ENCODE data around the gene CFAP20DC.
"Not testable (repeated sequence)": the region's sequence is repeated elsewhere in the genome, so short reads cannot be mapped to it uniquely, and the experiment has no call there.

CFAP20DC gene

DNA sequence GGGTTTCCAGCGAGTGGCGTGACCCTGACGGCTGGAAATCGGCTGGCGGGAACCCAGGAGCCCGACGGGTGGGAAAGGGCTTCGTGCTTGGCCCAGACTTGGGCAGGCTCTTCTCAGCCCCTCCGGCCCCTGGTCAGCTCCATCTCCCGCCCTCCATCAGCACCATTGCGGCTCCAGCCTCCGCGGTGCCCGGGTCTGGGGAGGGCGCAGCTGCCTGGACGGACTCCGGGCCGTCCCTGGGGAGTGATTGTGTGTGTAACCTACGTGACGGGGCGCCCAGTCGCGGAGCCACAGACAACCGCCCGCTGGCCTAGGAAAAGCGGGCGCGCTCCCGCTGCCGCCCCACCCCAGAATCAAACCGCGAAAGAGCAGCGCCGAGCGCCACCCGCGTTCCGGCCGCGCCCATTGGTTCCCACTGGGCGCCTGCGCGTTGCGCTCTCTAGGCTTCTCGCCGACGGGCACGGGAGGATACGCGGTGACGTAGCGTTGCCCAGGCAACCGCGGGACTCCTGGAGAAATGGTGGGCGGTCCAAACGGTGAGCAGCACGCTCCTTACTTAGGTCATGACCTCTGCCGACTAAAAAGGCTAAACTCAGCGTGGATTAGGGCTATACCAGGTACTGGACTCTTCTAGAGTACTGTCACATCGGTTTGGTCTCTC, at the start of gene CFAP20DC:
Gene CFAP20DC (minus strand): TSS at position 355 of the 661 bp plus-strand sequence. CDS start 394 bp downstream, outside the sequence.
- no peak for DNase-seq

DNA sequence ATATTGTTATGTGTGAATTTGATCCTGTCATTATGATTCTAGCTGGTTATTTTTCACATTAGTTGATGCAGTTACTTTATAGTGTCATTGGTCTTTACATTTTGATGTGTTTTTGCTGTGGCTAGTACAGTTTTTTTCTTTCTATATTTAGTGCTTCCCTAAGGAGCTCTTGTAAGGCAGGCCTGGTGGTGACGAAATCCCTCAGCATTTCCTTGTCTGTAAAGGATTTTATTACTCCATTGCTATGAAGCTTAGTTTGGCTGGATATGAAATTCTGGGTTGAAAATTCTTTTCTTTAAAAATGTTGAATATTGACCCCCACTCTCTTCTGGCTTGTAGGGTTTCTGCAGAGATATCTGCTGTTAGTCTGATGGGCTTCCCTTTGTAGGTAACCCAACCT, 48.7 kb upstream of the CFAP20DC start:
- not testable (repeated sequence) for DNase-seq

DNA sequence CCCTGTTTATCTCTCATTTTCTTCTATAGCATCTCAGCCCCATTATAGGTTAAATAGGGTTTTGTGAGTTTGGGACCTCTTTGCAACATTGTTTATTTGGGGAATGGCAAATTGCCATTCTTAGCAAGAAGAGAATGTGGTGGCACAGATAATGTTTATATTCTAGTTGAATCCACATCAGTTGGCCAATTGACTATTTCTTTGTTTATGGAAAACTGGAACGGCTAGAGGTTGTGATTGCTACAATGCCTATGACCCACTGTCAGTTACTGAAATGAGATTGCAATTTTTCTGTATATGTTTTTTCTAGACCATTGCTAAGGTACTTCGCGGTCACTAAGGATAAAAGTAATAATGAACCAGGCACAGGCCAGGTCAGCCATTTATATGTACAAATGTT, 44.6 kb upstream of the CFAP20DC start:
- no peak for DNase-seq

DNA sequence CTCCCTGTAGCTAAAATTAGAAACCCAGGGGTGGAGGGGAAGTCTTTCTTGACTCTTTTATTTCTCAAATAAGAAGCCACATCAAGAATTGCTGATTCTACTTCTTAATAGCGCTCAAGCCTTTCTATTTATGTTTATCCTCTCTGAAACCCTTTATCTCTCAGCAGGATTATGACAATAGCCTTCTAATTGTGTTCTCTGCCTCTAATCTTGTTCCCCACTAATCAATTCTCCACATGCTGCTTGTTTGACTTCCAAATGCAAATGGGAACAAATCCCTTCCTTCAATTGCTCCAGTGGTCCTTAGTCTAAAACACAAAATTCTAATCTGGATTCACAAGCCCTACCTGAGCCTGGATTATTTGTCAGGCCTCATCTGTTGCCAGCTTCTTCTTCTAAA, 43.7 kb upstream of the CFAP20DC start:
- DNase-seq, result no peak

DNA sequence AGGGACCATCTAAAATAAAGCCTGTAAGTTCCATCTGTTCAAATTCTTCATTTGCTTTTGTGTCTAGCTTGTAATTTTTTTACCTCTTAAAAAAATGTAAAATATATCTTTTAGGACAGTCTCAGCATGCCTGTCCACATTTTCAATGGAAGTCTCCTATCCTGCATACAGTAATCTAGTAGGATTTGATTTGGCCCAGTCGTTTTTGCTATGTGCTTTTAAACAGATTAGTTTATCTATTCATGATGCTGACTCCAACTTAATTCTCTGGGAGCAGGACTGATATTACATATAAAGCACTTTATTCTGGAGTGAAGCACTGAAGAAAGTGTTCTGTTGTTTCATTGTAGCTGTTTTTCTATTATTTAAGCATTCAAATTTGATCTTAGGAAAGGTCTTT, 38.9 kb upstream of the CFAP20DC start:
- no peak for DNase-seq

DNA sequence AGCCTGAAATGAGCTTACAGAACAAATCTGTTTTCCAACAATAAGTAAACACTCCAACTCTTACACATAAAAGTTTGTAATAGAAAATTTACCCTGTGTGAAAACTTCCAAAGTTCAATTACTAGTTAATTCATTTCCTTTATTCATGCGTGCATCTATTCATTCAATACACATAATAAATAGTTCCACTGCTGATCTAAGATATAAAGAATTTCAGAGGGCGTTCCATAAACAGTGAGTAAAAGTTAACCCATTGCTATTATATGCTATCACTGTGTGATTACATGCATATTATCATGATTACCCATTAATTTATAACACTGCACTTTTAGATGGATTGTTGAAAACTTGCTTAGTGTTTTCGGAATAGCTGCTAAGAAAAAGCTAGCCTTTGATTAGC, 36.2 kb upstream of the CFAP20DC start:
- DNase-seq, result no peak

DNA sequence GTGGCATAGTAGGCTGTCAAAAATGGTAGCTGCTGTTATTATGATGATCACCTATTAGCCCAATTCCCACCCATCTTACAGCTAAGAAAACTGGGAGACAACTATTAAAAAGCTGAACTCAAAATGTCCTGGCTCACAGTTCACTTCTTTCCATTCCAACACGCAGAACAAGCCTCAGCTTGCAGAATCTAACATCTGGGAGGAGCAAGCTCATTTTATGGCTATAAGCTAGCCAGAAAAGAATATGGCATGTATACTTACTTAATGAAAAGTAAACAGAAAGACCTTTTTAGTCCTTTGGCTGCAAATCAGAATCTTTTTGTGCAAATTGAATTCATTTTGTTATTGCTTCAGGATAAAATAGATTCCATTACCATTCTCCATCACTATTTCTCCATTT, 34.8 kb upstream of the CFAP20DC start:
- no peak for DNase-seq

DNA sequence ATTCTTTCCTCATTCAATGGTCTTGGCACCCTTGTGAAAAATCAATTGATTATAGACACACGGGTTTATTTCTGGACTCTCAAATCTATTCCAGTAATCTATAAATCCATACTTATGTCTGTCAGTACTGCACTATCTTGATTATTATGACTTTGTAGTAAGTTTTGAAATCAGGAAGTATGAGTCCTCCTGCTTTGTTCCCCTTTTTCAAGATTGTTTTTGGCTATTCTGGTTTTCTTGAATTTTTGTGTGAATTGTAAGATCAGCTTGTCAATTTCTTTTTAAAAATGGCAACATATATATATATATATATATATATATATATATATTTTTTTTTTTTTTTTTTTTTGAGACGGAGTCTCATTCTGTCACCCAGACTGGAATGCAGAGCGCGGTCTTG, 32.3 kb upstream of the CFAP20DC start:
- peak; percentile 24 to 48 for DNase-seq

DNA sequence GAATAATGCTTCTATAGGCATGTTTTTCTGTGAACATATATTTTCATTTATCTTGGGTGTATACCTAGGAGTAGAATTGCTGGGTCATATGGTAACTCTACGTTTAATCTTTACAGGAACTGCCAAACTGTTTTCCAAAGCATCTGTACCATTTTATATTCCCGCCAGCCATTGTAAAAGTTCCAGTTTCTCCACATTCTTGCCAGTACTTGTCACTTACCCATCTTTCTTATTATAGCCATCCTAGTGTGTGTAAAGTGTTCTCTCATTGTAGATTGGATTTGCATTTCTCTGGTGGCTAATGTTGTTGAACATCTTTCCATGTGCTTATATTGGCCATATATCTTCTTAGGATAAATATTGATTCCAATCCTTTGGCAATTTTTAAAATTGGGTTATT, 31.2 kb upstream of the CFAP20DC start:
- DNase-seq, result no peak

DNA sequence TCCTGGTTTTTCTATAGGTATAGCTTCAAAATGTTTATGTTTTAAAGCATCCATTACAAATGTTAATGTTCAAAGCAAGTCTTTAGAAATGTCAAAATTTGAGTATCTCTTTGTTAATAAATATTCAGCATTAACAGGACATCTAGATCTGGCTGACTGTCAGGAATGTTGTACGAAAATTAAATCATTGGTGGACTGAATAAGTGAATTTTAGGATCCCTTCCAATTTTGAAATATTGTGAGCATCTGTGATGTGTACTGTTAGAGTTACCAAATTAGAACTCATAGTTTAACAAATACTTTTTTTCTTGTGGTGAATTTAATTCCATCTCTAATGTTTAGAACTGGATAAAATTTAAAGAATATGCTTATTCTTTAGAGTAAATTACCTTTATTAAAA, 30.1 kb upstream of the CFAP20DC start:
- no peak for DNase-seq

DNA sequence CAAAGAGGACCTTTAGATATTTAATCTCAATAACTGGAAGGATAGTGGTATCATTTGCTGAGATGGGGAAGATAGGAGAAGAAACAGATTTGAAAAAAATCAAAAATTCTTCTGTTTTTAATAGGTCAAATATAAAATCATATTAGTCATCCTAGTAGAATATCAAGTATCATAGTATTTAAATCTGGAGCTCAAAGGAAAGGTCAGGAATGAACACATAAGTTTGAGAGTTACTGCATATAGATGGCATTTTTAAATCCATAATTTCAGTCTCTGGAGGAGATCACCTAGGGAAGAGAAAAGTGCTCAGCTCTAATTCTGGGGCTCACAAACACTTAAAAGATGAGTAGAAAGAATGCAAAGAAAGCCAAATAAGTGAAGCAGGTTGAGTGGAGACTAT, 24.9 kb upstream of the CFAP20DC start:
- no peak for DNase-seq

DNA sequence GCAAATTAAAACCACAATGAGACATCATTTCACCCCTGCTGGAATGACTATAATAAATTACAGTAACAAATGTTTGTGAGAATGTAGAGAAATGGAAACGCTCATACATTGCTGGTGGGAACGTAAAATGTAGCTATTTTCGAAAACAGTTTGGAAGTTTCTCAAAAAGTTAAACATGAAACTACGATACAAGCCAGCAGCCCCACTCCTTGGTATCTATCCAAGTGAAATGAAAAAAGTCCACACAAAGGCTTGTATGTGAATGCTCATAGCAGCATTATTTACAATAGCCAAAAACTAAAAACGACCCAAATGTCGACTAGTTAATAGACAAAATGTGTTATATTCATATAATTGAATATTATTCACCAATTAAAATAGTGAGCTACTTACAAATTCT, 22.9 kb upstream of the CFAP20DC start:
- no peak for DNase-seq

DNA sequence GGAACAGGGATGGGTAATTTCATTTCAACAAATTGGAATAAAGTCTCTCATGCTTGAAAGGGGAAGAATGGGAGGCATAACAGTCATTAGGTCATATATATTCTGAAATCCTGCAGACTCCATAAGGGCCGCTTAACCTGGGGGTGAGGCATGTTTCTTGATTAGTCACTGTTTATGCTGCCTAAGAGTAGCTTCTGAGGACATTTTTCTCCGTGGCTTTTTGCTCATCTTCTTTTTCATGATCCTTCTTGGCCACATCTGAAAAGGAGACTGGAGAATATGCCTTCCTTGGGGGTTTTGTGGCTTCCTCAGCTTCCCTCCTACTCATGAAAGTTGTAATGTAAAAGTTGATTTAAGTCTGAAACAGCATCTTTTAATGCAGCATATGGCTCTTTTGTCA, 20.0 kb upstream of the CFAP20DC start:
- DNase-seq, result no peak

DNA sequence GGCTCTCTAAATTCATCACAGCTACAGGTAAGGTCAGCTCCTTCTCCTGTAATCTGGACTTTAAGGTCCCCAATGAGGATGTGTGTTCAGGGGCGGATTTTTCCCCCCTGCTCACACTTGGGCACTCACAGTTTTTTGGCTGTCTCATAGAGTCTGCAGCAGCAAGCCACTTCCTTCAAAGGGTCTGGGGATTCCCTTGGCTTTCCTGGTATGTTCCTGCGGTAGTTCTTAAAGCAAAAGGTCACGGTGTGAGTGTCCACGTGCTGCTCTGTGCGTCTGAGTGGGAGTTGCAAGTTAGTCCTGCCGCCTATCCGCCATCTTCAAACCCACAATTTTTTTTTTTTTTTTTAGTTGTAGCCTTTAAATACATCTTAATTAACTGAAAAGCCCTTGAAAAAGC, 15.4 kb upstream of the CFAP20DC start:
- DNase-seq, result no peak

DNA sequence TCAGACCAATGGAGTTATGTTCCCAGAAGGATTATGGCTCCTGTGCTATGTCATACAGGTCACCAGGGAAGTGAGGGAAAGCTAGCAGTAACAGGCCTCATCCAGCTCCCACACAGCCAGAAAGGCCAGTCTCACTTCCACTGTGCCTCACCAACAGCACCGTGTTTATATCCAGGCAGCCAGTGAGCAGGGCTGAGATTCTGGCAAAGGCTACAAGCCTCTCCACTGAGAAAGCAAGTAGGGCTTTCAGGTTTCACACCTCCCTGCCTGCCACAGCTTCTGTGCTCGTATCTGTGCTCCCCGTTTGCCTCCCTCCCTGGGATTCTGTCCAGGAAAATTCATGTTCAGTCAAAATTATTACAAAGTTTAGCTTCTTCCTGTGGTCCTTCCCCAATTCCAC, 14.9 kb upstream of the CFAP20DC start:
- DNase-seq, result no peak

DNA sequence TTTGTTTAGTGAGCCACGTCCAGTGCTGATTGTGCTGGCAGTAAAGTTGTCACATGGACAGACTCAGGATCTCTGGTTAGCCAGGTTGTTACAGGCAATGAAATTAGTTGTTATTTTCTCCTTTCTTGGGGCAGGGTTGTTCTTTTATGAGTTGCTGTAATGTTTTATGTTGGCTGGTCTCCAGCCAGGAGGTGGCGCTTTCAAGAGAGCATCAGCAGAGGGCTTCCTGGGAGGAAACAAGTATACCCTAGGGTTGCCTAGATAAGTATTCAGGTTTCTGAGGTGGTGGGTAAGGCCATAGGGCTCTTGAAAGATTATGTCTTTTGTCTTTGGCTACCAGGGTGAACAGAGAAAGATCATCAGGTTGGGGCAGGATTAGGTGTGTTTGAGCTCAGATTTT, 14.5 kb upstream of the CFAP20DC start:
- no peak for DNase-seq

DNA sequence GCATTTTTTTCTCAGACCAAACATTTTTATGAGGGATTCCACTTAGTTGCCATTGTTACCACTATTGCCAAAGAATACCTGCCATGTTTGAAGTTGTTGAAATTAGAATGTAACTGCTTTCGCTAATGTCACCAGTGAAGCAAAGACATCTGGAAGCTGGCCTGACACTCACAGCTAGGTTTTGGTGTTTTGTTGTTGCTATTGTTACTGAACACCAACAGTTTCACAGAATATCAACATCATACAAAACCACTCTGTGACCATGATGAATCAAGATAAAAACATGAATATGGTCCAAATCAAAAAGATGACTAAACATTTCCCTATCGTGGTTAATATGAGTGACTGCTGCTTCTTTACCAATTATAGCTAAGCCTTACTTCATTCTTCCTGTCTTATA, 6.9 kb upstream of the CFAP20DC start:
- no peak for DNase-seq

DNA sequence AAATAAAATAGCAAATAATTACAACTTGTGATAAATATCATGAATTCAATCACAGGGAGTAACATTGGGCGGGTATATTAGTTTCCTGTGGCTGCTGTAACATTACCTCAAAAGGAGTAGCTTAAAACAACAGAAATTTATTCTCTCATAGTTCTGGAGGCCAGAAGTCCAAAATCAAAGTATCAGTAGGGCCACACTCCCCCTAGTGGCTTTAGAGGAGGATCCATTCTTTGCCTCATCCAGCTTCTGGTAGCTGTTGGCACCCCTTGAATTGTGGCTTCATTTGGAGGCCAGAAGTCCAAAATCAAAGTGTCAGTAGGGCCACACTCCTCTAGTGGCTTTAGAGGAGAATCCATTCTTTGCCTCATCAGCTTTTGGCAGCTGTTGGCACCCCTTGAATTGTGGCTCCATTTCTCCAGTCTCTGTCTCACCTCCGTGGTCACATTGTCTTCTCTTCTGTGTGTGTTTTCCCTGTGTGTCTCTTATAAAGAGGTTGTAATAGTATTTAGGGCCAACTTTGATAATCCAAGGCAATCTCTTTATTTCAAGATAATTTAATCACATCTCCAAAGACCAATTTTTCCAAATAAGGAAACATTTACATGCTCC, 3.1 kb upstream of the CFAP20DC start:
- peak; percentile 6 to 15 for DNase-seq

DNA sequence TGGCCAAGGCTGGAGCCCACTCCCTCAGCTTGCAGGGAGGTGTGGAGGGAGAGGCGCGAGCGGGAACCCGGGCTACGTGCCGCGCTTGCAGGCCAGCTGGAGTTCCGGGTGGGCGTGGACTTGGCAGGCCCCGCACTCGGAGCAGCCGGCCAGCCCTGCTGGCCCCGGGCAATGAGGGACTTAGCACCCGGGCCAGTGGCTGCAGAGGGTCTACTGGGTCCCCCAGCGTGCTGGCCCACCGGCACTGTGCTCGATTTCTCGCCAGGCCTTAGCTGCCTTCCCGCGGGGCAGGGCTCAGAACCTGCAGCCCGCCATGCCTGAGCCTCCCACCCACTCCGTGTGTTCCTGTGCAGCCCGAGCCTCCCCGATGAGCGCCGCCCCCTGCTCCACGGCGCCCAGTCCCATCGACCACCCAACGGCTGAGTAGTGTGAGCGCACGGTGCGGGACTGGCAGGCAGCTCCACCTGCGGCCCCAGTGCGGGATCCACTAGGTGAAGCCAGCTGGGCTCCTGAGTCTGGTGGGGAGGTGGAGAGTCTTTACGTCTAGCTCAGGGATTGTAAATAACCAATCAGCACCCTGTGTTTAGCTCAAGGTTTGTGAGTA, 1.1 kb upstream of the CFAP20DC start:
- not testable (repeated sequence) for DNase-seq

DNA sequence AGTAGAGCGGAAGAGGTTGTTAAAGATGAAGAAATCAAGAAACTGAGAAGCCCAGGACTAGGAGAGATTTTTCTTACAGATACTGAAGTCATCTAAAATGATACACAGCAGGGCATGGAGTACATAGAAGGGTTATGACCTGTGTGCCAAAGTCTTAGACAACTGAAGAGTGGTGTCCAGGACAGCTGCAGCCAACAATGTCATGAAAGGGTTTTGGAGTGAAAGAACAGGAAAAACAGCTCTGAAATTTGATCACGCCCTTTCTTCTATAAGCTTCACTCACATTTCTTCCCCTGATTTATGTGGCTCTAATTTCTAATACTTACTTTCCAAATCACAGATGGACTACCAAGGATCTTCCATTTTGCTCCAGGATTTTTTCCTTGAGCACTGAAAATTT, 3.0 kb downstream of the CFAP20DC start:
- no peak for DNase-seq

DNA sequence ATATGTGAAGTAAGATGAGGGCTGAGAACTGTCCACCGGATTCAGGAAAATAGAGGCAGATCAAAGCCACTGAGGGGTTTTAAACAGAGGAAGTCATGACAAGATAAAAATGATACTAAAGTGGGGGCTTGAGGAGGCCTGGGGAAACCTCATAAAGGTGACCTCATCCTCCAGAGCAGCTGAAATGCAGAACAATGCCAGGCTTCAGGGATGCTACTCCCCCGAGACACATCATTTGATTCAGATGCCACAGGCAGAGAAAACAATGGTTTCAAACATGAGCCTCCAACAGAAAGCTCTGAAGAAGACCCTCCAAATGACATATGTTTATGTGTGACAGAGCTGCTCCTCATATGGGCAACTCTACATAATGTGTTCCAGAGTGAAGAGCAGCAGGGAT, 6.4 kb downstream of the CFAP20DC start:
- no peak for DNase-seq

DNA sequence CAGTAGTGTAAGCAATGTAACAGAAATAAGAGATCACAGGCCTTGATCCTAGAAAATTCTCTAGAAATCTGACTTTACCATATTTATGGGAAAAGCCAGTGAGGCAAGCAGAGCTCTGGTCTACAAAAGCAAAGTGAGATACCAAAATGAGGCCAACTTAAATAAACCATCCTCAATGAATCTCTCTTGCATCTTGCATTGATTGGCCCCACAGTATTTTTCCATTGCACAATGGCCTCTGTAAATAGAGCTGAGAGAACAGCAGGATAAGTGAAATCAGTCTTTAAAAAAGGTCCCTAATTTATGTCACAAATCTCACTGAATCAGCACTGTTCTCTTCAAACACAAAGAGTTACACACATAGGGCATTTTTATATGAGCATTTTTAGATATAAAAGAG, 8.9 kb downstream of the CFAP20DC start:
- DNase-seq, result no peak

DNA sequence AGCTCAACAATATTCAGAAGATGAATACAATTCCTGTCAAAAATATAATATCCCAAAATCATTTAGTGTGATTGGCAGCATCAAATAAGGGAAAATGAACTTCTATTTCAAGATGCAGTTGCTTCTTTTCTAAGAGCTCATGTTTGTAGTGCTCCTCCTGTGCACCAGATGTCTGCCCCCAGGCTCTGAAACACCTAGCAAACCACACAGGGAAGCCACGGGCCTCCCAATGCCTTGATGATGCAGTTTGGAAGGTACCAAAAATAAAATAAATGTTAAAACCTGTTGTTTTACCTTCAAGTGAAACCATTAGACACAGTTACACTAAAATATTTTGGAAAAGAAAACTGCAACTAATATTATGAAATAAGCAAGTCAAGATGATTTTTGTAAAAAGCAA, 22.2 kb downstream of the CFAP20DC start:
- DNase-seq, result no peak

DNA sequence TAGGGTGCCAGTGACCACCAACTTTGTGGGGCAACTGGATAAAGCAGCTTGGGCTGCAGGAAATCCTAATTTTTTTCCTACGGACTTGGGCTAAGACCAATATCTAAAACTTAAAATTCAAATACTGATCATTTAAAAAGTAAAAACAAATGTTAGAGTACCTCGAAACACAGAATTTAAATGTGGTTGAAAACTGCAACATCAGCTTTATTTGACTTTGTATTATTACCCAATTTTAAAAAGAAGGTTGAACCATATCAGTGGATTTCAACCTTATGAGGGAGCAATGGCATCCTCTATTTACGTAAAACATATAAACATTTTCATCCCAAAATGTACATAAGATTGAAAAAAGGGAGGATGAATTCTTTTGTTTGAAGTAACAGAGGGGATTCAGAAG, 26.2 kb downstream of the CFAP20DC start:
- DNase-seq, result no peak

DNA sequence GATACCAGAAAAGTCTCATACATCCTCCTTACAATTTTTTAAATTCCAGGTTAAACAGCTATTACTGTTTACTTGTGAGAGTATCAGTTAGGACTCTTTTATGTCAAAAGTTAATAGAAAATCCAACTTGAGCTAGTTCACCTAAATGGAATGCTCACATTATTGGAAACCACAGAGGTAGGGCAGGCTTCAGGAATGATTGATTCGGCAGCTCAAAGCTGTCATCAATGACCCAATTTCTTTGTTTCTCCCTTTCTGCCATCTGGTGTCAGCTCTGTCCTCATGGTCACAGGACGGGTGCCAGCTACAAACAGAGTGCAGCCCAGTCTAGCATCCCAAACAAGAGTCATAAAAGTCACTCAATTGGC, 32.2 kb downstream of the CFAP20DC start:
- no peak for DNase-seq

Measured in AML-193 (cell line).